ENCODE measurements around the gene TEX10. TPM values are rescaled to one million over a fixed set of nuclear protein-coding genes. Genes with fewer than 3 reads are reported as not detected.
"Not testable (repeated sequence)": the region's sequence is repeated elsewhere in the genome, so short reads cannot be mapped to it uniquely, and the experiment has no call there.

The TEX10 gene
- total RNA-seq, 1 donor from 2014 or later: 27.9 TPM

DNA sequence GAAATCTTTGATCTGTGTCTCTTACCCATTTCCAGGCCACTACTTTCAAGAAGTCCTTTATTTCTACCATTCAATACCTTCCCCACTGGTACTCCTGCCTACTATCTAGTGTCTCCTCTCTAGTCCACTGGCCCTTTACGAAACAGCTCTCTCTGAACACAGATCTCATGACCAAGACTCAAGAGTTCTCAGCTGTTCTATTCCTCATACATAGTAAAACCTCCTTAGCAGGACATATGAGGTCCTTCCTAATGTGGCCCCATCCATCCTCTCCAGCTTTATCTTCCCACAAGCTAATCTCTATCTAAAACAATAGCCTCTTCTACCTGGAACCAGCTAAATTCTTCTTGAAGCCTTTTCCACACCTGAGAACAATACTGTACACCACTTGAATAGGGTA, 2.6 kb downstream of the TEX10 start:
- DNase-seq (ENCODE audit: low read depth): peak; percentile 28

DNA sequence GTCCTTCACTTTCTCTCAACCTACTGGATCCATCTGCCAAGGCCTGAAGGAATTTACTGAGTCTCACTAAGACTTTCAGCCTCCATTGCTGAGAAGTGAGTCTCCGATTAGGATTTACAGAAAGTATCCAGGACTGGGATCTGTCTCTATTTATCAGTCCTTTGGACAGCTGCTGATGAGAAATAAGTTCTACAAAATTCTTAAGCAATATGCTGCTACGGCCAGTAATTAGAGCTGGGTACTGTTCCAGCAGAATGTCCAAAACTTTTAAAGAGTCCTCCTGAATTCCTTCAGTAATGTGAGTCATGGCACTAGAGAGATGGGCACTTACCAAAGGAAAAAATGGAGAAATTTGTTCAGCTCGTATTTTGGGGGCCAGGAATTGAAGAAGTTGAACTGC, 5.9 kb downstream of the TEX10 start:
- DNase-seq (ENCODE audit: low read depth): peak; percentile 75

DNA sequence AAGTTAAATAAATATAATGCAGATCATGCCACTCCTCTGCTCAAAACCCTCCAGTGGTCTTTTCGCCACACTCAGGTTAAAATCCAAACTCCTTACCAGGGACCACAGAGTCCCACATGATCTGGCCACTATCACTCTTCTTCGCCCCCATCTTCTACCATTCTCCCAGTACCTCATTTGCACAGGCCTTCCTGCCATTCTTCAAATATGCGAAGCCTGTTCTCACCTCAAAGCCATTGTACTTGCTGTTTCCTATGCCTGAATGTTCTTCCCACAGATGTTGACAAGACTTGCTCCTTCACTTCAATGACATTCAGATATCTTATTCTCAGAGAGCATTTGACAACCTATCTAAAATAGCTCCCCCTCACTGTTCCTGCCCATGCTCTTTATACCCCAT, 10.9 kb downstream of the TEX10 start:
- no peak for DNase-seq (ENCODE audit: low read depth)

DNA sequence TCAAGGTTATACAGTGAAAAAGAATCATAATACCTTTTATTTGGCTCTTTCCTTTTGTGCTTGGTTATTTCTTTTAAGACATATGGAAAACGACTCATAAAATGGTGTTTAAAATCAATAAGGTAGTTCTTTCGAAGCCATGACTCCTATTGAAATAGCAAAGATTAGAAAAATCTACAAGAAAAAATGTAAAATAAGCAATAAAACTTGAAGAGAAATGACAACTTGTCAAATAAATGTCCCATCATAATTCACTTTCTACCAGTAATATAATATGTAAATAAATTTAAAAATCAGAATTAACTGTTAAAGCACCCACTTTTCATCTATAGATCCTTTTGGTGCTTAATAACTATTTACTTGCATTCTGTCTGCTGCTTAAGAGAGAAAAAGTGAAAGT, 12.5 kb downstream of the TEX10 start:
- no peak for DNase-seq (ENCODE audit: low read depth)

DNA sequence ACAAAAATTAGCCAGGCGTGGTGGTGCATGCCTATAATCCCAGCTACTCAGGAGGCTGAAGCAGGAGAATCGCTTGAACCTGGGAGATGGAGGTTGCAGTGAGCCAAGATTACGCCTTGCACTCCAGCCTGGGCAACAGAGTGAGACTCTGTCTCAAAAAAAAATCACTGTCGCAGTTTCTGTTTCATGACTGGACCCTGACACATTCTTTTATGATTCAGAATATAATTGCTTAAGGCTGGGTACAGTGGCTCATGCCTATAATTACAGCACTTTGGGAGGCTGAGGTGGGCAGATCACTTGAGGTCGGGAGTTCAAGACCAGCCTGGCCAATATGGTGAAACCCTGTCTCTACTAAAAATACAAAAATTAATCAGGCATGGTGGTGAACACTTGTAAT, 14.0 kb downstream of the TEX10 start:
- not testable (repeated sequence) for DNase-seq (ENCODE audit: low read depth)

DNA sequence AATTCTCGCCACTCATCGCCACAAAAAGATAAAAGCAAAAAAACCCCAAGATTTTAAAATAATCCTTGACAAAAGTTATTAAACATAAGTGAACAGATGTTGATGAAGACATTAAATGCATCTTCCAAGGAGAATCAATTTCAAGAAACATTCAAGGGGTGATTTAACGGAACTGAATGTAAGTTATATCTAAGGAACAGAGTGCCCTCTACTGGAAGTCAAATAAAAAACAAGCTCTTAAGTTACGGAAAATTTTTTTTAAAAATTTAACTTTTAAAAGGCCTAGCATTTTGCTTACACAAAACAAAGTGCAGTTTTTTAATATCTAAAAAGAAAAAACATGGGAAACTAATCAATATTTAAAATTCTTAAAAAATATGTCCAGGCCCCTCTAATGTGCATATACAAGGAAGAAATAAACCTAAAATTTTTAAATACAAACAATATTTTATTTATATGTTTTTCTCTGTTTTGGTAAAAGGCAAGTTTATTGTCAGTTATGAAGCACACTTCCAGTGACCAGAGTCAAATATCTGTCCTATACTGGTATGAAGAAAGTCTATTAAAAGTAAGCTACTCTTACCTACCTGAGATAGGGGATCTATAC, 28.0 kb downstream of the TEX10 start:
- DNase-seq (ENCODE audit: low read depth): peak; percentile 36

DNA sequence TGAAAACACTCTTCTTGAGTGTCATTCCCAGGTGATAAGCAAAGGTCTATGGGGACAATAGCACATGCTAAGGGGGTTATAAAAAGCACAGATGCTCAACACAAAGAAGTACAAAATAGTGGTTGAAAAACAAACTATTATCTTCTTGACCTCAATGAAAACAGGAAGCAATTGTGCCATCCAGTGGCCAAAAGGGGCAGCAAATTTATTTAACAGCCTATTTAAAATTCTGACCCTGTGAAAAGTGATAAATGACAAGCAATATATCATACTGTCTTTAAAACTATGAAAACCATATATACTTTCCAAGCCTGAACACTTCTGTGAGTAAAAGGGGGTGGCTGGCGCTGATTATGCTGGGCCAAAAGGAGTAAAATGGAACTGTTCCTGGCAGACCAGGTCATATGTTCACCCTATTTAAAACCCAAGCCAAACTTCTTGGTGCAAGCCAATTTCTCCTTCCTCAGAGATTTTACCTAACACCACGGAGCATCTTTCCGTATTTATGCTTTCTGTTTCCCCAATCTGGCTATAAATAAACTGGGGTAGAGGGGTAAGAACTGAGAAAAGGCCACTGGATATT, 29.7 kb downstream of the TEX10 start:
- DNase-seq (ENCODE audit: low read depth): peak; percentile 60

DNA sequence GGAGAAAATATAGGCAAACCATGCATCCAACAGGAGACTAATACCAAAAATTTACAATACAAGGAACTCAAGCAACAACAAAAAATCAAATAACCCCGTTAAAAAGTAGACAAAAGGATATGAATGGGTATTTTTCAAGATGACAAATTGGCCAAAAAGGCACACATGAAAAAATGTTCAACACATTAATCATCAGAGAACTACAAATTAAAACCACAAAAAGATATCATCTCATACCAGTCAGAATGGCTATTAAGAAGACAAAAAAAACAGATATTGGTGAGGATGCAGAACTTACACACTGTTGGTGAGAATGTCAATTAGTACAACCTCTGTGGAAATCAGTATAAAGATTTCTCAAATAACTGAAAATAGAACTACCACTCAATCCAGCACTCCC, 35.0 kb downstream of the TEX10 start:
- peak; percentile 29 for DNase-seq (ENCODE audit: low read depth)

DNA sequence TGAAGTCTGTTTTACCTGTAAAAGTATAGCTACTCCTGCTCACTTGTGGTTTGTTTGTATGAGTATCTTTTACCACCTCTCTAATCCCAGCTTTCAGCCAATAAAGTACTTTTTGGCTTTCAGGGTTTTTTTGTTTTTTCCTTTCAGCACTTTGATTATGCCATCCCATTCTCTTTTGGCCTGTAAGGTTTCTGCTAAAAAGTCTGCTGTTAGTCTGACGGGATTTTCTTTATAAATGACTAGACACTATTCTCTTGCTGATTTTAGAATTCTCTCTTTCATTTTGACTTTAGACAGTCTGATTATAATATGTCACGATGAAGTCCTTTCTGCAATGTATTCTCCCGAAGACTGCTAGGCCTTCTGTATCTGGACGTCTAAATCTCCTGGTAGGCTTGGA, 37.2 kb downstream of the TEX10 start:
- DNase-seq (ENCODE audit: low read depth): no peak

DNA sequence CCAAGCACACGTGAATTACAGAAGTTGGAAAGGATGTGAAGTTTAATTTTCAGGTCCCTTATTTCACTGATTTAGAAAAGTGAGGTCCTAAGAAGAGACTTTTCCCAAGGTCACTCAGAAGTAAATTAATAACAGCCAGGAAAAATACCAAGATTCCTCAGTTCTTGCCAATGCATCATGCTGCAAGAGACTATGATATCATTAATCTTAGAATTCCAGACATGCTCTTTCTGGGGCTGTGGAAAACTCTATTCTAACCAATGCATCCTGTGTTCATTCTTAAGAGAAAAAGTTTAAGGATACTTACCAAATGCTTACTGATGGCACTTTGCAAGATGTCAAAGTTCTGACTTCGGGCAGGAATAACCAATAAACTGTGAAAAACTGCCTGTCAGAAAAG, 42.8 kb downstream of the TEX10 start:
- DNase-seq (ENCODE audit: low read depth): no peak

DNA sequence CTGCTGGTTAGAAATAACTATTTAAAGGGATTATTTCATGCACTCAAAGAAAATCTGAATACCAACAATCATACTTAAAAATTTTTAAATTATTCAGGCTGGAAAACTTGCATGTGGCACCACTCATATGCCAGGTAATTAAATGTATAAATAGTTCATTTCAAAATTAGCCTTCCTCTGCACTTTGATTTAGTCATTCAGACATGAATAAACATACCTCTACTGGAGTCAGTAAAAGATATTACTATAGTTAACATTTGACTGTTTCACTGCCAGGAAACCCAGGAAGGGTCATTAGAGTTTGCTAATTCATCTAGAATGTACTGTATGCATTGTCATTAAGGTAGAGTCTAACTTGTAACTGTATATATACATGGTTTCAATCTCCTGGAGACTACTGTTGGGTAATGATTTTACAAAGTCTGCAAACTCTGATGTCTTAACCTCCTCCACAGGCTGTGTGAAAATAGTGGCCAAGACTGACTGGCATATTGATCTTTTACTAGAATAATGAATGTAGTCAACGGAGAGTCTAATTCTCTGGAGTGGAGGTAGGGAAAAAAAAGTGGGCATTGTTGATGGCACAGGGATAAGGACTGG, 43.7 kb downstream of the TEX10 start:
- DNase-seq (ENCODE audit: low read depth): no peak

DNA sequence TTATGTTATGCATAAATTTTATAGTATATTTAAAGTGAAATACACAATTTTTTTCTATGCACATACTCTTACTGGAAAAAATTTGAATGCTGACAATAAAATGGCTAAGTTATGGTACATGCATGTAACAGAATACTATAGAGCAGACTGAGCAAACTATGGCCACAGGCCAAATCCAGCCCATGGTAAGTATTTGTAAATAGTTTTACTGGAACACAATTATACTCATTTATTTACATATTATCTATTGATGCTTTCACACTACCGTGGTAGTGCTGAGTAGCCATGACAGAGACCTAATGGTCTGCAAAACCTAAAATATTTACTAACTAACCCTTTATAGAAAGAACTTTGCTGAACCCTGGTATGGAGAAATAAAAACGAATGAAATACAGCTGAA, 45.7 kb downstream of the TEX10 start:
- no peak for DNase-seq (ENCODE audit: low read depth)

DNA sequence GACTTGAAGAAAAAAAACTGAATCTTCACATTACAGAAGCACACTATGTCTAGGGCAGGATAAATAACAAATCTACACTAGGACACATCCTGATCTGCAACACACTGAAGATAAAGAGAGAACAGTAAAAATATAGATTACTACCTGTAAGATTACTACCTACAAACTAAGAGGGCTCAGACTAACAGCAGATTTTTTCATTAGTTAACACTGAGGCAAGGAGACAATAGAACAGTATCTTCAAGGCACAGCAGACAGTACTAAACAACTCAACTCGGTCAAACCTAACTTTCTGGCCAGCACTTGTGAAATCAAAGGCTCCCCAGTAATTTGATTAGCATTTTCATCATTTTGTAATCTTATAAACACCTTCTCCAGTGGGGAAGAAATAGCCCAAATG, 46.5 kb downstream of the TEX10 start:
- no peak for DNase-seq (ENCODE audit: low read depth)

DNA sequence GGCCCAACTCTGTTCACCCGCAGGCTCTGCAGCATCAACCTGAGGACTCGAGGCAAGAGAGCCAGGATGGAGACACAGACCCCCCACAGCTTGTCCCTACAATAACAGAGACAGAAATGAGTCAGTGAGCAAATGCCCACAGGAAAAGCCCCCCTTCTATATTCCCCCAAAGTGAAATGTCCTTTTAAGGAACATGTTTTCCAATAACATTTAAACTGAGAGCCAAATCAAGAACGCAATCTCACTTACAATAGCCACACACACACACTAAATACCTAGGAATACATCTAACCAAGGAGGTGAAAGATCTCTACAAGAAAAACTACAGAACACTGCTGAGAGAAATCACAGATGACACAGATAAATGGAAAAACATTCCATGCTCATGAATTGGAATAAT, 49.0 kb downstream of the TEX10 start:
- DNase-seq (ENCODE audit: low read depth): no peak

DNA sequence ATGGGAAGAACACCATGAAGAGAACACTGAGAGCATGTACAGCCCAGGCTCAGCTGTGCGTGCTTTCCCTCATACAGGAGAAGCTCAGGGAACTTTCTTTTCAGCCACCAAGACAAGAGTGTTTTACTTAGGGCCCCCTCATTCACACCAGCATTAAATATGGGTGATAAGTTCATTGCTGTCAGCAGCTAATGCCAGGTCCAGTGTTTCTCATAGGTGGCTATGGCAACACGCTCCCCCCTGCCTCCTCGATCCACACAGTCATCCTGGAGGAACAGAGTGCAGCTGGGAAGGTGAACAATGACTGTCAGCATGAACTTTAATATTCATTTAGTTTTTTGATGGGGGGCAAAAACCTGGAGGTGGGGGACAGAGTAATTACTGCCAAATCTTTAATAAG, 54.4 kb downstream of the TEX10 start:
- DNase-seq (ENCODE audit: low read depth): no peak

DNA sequence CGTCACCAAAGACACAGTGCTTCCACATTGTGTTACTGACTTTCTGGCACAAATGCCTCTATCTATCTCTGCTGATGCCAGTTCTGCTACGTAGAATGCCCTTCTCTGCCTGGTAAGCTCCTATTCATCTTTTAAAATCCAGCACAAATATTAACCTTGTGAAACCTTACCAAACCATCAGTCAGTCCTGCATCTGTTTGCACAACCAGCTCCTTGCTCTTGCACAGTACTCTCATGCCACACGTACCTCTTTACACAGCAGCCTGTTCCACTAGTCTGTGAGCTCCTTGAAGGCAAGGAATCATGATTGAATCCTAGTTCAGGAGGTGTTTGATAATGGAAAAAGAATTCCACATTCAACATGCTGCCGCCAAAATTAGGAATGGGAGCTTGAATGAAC, 56.3 kb downstream of the TEX10 start:
- no peak for DNase-seq (ENCODE audit: low read depth)

DNA sequence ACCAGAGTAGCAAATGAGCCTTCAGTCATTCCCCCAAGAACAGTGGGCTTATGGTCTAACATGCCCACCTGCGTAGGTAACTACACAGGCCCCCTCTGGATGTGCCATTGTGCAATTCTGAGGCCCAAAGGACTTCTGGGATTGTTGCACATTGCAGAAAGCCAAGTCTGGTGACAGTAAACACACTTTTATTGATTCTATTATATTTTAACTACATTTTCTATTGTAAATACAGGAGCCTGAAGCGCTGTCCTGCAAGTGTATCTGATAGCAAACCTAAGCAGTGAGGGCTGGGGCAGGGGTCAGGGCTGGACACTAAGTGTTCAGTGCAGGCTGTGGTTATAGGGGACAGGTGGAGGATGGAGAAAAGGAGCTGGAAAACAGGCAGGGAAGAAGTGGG, 57.5 kb downstream of the TEX10 start:
- DNase-seq (ENCODE audit: low read depth): no peak

DNA sequence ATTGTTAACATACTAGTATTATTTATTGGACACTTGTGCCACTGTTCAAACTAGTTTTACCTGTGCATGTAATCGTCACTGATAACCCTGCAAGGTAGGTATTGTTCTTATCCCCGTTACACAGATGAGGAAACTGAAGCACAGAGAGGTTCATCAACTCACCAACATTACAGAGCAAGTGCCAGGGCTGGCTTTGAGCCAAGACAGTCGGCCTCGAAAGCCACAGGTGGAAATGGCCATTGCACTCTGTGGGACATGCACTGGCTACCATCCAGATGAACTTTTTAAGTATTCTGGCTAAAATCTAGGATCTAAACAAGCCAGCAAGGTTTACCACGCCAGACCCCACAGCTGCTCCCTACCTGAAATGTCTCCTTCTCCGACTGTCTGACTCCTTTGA, 57.9 kb downstream of the TEX10 start:
- peak; percentile 37 for DNase-seq (ENCODE audit: low read depth)

DNA sequence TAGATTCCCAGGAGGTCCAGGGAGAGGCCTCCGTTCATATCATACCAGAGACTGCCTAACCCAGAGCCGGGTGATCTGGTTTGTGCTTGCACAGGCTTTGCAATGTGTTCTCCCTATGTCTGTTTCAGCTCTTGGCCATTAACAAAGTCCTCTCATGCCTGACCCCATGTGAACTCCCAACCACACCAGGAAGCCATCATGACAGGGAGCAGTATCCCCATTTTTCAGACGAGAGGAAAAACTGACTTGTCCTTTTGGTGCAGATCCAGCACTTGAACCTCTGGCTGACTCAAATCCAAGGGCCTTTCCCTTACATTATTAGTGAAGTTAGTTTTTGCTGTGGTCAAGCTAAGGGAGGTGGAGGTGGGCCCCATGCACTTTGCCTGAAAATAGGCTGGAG, 58.4 kb downstream of the TEX10 start:
- DNase-seq (ENCODE audit: low read depth): no peak

DNA sequence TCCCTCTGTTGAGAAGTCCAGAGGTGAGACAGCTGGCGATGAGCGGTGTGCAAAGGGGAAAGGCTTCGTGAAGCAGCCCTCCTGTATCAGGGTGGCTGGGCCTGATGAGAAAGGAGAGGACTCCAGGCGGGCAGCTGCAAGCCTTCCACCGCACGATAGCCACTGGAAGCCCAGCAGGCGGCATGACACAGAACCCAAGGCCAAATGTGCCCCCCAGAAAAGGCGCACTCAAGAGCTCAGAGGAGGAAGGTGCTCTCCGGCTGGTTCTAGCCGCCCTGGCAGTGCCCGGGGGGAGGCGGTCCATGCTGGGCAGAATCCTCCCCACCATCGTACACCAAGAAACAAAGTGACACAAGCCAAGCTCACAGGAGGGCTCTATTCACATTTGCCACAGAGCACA, 60.3 kb downstream of the TEX10 start:
- DNase-seq (ENCODE audit: low read depth): no peak

DNA sequence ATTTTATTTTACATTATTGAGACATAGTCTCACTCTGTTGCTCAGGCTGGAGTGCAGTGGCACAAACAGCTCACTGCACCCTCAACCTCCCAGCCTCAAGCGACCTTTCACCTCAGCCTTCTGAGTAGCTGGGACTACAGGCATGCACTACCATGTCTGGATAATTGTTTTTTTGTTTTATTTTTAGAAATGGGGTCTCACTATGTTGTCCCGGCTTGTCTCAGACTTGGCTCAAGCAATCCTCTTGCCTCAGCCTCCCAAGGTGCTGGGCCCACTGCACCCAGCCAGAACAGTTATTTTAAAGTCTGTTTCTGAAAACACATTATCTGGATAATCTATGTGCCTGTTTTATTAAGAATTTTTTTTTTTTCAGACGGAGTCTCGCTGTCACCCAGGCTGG, 62.0 kb downstream of the TEX10 start:
- no peak for DNase-seq (ENCODE audit: low read depth)

DNA sequence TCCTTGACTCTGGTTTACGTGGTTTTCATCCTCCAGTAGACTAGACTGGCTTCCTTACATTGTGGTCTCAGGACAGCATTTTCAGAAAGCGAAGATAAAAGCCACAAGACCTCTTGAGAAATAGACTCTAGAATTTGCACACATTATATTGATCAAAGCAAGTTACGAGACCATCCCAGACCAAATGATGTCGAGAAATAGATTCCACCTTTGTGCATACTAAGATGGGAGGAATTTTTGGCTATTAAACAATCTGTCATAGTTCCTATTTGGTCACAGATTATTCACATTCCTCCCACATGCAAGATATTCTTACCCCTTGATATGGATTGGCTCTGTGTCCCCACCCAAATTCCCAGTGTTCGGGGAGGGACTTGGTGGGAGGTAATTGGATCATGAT, 65.6 kb downstream of the TEX10 start:
- no peak for DNase-seq (ENCODE audit: low read depth)

DNA sequence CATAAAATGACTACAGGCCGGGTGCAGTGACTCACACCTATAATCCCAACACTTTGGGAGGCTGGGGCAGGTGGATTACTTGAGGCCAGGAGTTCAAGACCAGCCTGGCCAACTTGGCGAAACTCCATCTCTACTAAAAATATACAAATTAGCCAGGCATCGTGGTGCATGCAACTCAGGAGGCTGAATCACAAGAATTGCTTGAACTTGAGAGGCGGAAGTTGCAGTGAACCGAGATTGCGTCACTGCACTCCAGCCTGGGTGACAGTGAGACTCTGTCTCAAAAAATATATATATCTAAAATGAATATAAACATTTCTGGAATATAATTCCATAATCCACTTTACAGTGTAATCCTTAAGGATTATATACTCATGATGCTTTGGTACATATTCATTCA, 66.5 kb downstream of the TEX10 start:
- DNase-seq (ENCODE audit: low read depth): no peak

All from myocyte (in vitro differentiated cells).